OCI-LY1 (cell line): ENCODE results near the gene MYLIP.

ENCODE experiments used
- H2AFZ ChIP-seq: fragments of 200-600 bp; sonication (generic), shearing (Covaris generic); 2 replicates; pipeline ENCODE4 v1.6.0; 2014; ENCODE audit warnings: antibody characterized with exemption, mild to moderate bottlenecking, low read length
- H3F3A ChIP-seq: fragments of 200-600 bp; sonication (generic), shearing (Covaris generic); 2 replicates; pipeline ENCODE4 v1.6.0; 2014; ENCODE audit warnings: mild to moderate bottlenecking, antibody characterized with exemption, low read length, moderate library complexity; ENCODE audit not compliant: insufficient read depth
- H3K27ac ChIP-seq: fragments of 200-600 bp; sonication (generic); 2 replicates; pipeline ENCODE4 v1.5.1; 2014; ENCODE audit warnings: low read length, mixed run types, mild to moderate bottlenecking, low read depth; ENCODE audit not compliant: poor library complexity, severe bottlenecking
- H3K27me3 ChIP-seq: fragments of 200-600 bp; sonication (generic); 2 replicates; pipeline ENCODE4 v1.6.0; 2014; ENCODE audit warnings: antibody characterized with exemption, mild to moderate bottlenecking, low read length, moderate library complexity; ENCODE audit not compliant: insufficient read depth
- H3K36me3 ChIP-seq: fragments of 200-600 bp; sonication (generic); 2 replicates; pipeline ENCODE4 v1.6.1; 2014; ENCODE audit warnings: mild to moderate bottlenecking, antibody characterized with exemption, low read length, moderate library complexity, mixed read lengths; ENCODE audit not compliant: insufficient read depth
- H3K4me1 ChIP-seq: fragments of 200-600 bp; sonication (generic); 2 replicates; pipeline ENCODE4 v1.5.1; 2014; ENCODE audit warnings: mild to moderate bottlenecking, low read length, moderate library complexity; ENCODE audit not compliant: insufficient read depth, severe bottlenecking
- H3K4me2 ChIP-seq: fragments of 200-600 bp; sonication (generic), shearing (Covaris generic); 2 replicates; pipeline ENCODE4 v1.6.1; 2014; ENCODE audit warnings: low read length
- H3K4me3 ChIP-seq: fragments of 200-600 bp; sonication (generic); 2 replicates; pipeline ENCODE4 v1.5.1; 2014; ENCODE audit warnings: low read length, low read depth, mild to moderate bottlenecking, mixed read lengths; ENCODE audit not compliant: poor library complexity, severe bottlenecking
- H3K79me2 ChIP-seq: fragments of 200-600 bp; shearing (Covaris generic); 2 replicates; pipeline ENCODE4 v1.6.1; 2016; ENCODE audit warnings: mixed run types, low read length, mixed read lengths; ENCODE audit not compliant: insufficient read depth
- H3K9ac ChIP-seq: fragments of 200-600 bp; sonication (generic), shearing (Covaris generic); 2 replicates; pipeline ENCODE4 v1.6.1; 2014; ENCODE audit warnings: mild to moderate bottlenecking, low read length, mixed read lengths
- H3K9me2 ChIP-seq: fragments of 200-600 bp; sonication (generic), shearing (Covaris generic); 2 replicates; pipeline ENCODE4 v1.6.1; 2014; ENCODE audit warnings: low read depth, mild to moderate bottlenecking, low read length, mixed read lengths
- H3K9me3 ChIP-seq: fragments of 200-600 bp; shearing (Covaris generic); 2 replicates; pipeline ENCODE4 v1.6.1; 2014; ENCODE audit warnings: low read length, mixed read lengths
- H4K20me1 ChIP-seq: fragments of 200-600 bp; sonication (generic), shearing (Covaris generic); 2 replicates; pipeline ENCODE4 v1.6.0; 2016; ENCODE audit warnings: mild to moderate bottlenecking, low read length; ENCODE audit not compliant: insufficient read depth
- CTCF ChIP-seq: fragments of 200-600 bp; sonication (generic), shearing (Covaris generic); IDR thresholded peaks from 2 replicates; pipeline ENCODE4 v1.5.1; 2017; ENCODE audit warnings: mild to moderate bottlenecking, antibody characterized with exemption, low read length, moderate library complexity, mixed read lengths
- EZH2 ChIP-seq: fragments of 200-600 bp; sonication (generic), shearing (Covaris generic); IDR thresholded peaks from 2 replicates; pipeline ENCODE4 v1.8.0; 2017; ENCODE audit warnings: borderline replicate concordance, mixed run types, mild to moderate bottlenecking, antibody characterized with exemption, low read length, moderate library complexity, mixed read lengths

Gene MYLIP

GRCh38 chr6:16149305-16149704, 20.4 kb downstream of the MYLIP start:
- no peaks in the 10 kb centered on the region for H3K27me3 ChIP-seq
- H3K36me3 ChIP-seq, result peaks cover 94% of the 10 kb centered on the region
- H3K4me3 ChIP-seq, result no peak overlapping the region
- no peak overlapping the region for H2AFZ ChIP-seq
- H3K9me2 ChIP-seq, result no peaks in the 10 kb centered on the region
- no peaks in the 10 kb centered on the region for H3K9me3 ChIP-seq
- no peaks in the 10 kb centered on the region for H3F3A ChIP-seq
- no peak overlapping the region for H3K9ac ChIP-seq
- H3K4me1 ChIP-seq, result no peaks in the 10 kb centered on the region
- no peak for TF ChIP-seq EZH2
- no peak for TF ChIP-seq CTCF
- H3K79me2 ChIP-seq, result no peaks in the 10 kb centered on the region
- no peaks in the 10 kb centered on the region for H4K20me1 ChIP-seq
- no peak overlapping the region for H3K27ac ChIP-seq
- no peak overlapping the region for H3K4me2 ChIP-seq

DNA sequence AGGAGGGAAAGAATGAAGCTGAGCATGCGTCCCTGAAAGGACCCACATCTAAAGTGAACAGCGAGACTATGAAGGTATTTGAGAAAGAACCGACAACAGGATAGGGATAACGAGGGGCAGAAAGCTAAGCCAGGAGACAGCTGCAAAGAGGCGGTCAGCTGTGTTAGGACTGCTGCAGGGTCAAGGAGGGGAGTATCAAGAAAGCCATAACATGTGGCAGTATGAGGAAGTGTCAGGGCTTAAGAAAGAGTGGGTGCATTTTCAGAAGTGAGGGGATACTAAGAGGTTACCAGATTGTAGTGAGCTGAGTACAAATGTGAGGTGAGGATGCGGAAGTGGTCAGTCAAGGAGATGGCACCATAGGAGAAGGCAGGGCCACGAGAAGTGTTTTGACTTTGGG, 21.2 kb downstream of the MYLIP start:
- Histone ChIP-seq H3K79me2 (no peaks in the 10 kb centered on the region), H2AFZ (no peak overlapping the region), H3K4me3 (no peak overlapping the region), H3K36me3 (peaks cover 94% of the 10 kb centered on the region), H3K4me2 (no peak overlapping the region), H3F3A (no peaks in the 10 kb centered on the region), H4K20me1 (no peaks in the 10 kb centered on the region), H3K9me2 (no peaks in the 10 kb centered on the region), H3K9me3 (no peaks in the 10 kb centered on the region), H3K4me1 (no peaks in the 10 kb centered on the region), H3K9ac (no peak overlapping the region), H3K27me3 (no peaks in the 10 kb centered on the region), H3K27ac (no peak overlapping the region)
- TF ChIP-seq CTCF (no peak), EZH2 (no peak)

- Histone ChIP-seq H3K27me3 (no peaks in the 10 kb centered on the region), H3K27ac (no peak overlapping the region), H3K4me2 (no peak overlapping the region), H3K9me3 (peaks cover 3% of the 10 kb centered on the region; the same call in 1 of the 2 replicates), H4K20me1 (no peaks in the 10 kb centered on the region), H3F3A (no peaks in the 10 kb centered on the region), H3K4me3 (no peak overlapping the region), H3K79me2 (no peaks in the 10 kb centered on the region), H3K9ac (no peak overlapping the region), H3K4me1 (no peaks in the 10 kb centered on the region), H2AFZ (no peak overlapping the region), H3K36me3 (peaks cover 75% of the 10 kb centered on the region), H3K9me2 (no peaks in the 10 kb centered on the region)
- TF ChIP-seq EZH2, result no peak
- no peak for TF ChIP-seq CTCF
These were observed 24.4 kb downstream of the MYLIP start for GRCh38 chr6:16153211-16153820.
